ENCODE measurements around the gene RAB42.

RAB42 gene

GRCh38 chr1:28591708-28592320 lies at the start of gene RAB42:
RAB42 (plus strand) TSS chr1:28592265; CDS start chr1:28592512, 247 bp downstream.
- DNase-seq = peak; percentile 37

- no peak for DNase-seq
These were observed 46.8 kb upstream of the RAB42 start for GRCh38 chr1:28545246-28545628.

- no peak for DNase-seq
These were observed 43.7 kb upstream of the RAB42 start for GRCh38 chr1:28548318-28548717.

GRCh38 chr1:28551381-28551780 lies 40.7 kb upstream of the RAB42 start:
- DNase-seq = no peak

- peak; percentile 98 for DNase-seq
These were observed 39.1 kb upstream of the RAB42 start, which contains the start of gene TRNAU1AP for GRCh38 chr1:28552758-28553663. TRNAU1AP (plus strand) TSS chr1:28553085; CDS start chr1:28553111, 26 bp downstream.

- DNase-seq = no peak
These were observed 31.2 kb upstream of the RAB42 start for GRCh38 chr1:28560886-28561285.

GRCh38 chr1:28564310-28564709 lies 27.8 kb upstream of the RAB42 start:
- no peak for DNase-seq

GRCh38 chr1:28565040-28565439 lies 27.0 kb upstream of the RAB42 start:
- no peak for DNase-seq

- DNase-seq = no peak
These were observed 26.3 kb upstream of the RAB42 start for GRCh38 chr1:28565726-28566125.

GRCh38 chr1:28566931-28567330 lies 25.1 kb upstream of the RAB42 start:
- no peak for DNase-seq

GRCh38 chr1:28571911-28572310 lies 20.2 kb upstream of the RAB42 start:
- no peak for DNase-seq

- peak; percentile 39 for DNase-seq
These were observed 19.2 kb upstream of the RAB42 start for GRCh38 chr1:28572891-28573290.

GRCh38 chr1:28573564-28573963 lies 18.5 kb upstream of the RAB42 start:
- no peak for DNase-seq

- DNase-seq = peak; percentile 45
These were observed 14.9 kb upstream of the RAB42 start for GRCh38 chr1:28577052-28577678.

GRCh38 chr1:28577738-28578536 lies 14.1 kb upstream of the RAB42 start:
- DNase-seq = no peak

GRCh38 chr1:28578696-28579218 lies 13.3 kb upstream of the RAB42 start:
- DNase-seq = no peak

GRCh38 chr1:28579401-28579800 lies 12.7 kb upstream of the RAB42 start:
- no peak for DNase-seq

- peak; percentile 19 for DNase-seq
These were observed 11.1 kb upstream of the RAB42 start for GRCh38 chr1:28580722-28581530.

GRCh38 chr1:28581531-28582247 lies 10.4 kb upstream of the RAB42 start:
- DNase-seq = peak; percentile 96

GRCh38 chr1:28582248-28582615 lies 9.8 kb upstream of the RAB42 start:
- no peak for DNase-seq
